ENCODE measurements around the gene PSMB5. TPM values are rescaled to one million over a fixed set of nuclear protein-coding genes. Genes with fewer than 3 reads are reported as not detected.

PSMB5 gene
- total and polyA plus RNA-seq, 2 of the 13 experiments (the other 11 are each of a cell fraction or from before 2014, with no cell fraction given) = 705 to 871 TPM

- TF ChIP-seq ZNF609 (CRISPR knock-in tag; IDR thresholded peaks at IDR 0.05; ENCODE audit: borderline replicate concordance) (peak; percentile 88), PHF8 (CRISPR knock-in tag; IDR thresholded peaks at IDR 0.05) (peak; percentile 100), THAP7 (CRISPR knock-in tag; IDR thresholded peaks at IDR 0.05) (peak; percentile 12; the same call in 1 of the 2 replicates), ZNF891 (CRISPR knock-in tag; IDR thresholded peaks at IDR 0.05) (peak; percentile 100), PTBP1 (IDR thresholded peaks at IDR 0.05; ENCODE audit: low read depth, low read length, poor library complexity, severe bottlenecking) (peak; percentile 98), RARA (CRISPR knock-in tag; IDR thresholded peaks at IDR 0.05) (peak; percentile 29), TMF1 (CRISPR knock-in tag; IDR thresholded peaks at IDR 0.05; ENCODE audit: low read depth) (peak; percentile 95), ZNF335 (CRISPR knock-in tag; IDR thresholded peaks at IDR 0.05) (peak; percentile 91), KAT8 (CRISPR knock-in tag; IDR thresholded peaks at IDR 0.05) (peak; percentile 93), ZNF574 (CRISPR knock-in tag; IDR thresholded peaks at IDR 0.05) (peak; percentile 96), ZNF772 (CRISPR knock-in tag; IDR thresholded peaks at IDR 0.05) (peak; percentile 96), ZFP62 (CRISPR knock-in tag; IDR thresholded peaks at IDR 0.05) (no peak), REXO4 (CRISPR knock-in tag; IDR thresholded peaks at IDR 0.05; ENCODE audit: borderline replicate concordance) (no peak), ZNF510 (CRISPR knock-in tag; IDR thresholded peaks at IDR 0.05; ENCODE audit: low read depth) (peak; percentile 84; the same call in 1 of the 2 replicates), ZNF138 (CRISPR knock-in tag; IDR thresholded peaks at IDR 0.05; ENCODE audit: low read depth) (peak; percentile 27; the same call in 1 of the 2 replicates), ZNF180 (CRISPR knock-in tag; IDR thresholded peaks at IDR 0.05; ENCODE audit: borderline replicate concordance, low read depth) (peak; percentile 19; the same call in 1 of the 2 replicates), KLF6 (CRISPR knock-in tag; IDR thresholded peaks at IDR 0.05) (peak; percentile 98), HOXD1 (CRISPR knock-in tag; IDR thresholded peaks at IDR 0.05) (peak; percentile 26), HES4 (CRISPR knock-in tag; IDR thresholded peaks at IDR 0.05; ENCODE audit: borderline replicate concordance) (no peak; the same call in none of the 2 replicates)
- TF ChIP-seq, protein P1, sequence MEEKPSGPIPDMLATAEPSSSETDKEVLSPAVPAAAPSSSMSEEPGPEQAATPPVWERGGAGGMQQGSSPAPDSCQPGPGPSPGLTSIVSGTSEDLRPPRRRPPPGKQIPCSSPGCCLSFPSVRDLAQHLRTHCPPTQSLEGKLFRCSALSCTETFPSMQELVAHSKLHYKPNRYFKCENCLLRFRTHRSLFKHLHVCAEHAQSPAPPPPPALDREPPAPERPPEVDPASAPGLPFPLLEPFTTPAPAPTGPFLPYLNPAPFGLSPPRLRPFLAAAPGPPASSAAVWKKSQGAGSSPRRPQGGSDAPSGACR (CRISPR knock-in tag; IDR thresholded peaks at IDR 0.05) = peak; percentile 87; the same call in 1 of the 2 replicates
These were observed at the start of gene PSMB5 (continued) for GRCh38 chr14:23034498-23035302.
